T-cell (primary cell): ENCODE data around the gene PRRC2A. TPM values are rescaled to one million over a fixed set of nuclear protein-coding genes. Genes with fewer than 3 reads are reported as not detected.

Source experiments
- ATAC-seq, 4 experiments: fragments of 200-7000 bp in 3 of 4; fragments of 150-1000 bp in 1 of 4; cut with Tn5 transposase; replicated peaks in 1 of 4; 1 replicate in 3 of 4; 2 replicates in 1 of 4; pipeline ENCODE4 v1.10.0; 2021; ENCODE audit warnings: moderate library complexity in 3 of 4, mild to moderate bottlenecking in 2 of 4, moderate number of reproducible peaks in 1 of 4
- CTCF ChIA-PET, 2 donors: fragments of 300-600 bp; sonication (Branson Sonifier 250); formaldehyde crosslinking; loops; one replicate each; lab custom pipeline; 2022; ENCODE audit warnings: antibody characterized with exemption in 2 of 2; lab: Charles Lee
- POLR2A ChIA-PET, 2 donors: fragments of 300-600 bp; sonication (Branson Sonifier 250); formaldehyde crosslinking; loops; one replicate each; lab custom pipeline; 2022; ENCODE audit warnings: antibody characterized with exemption in 2 of 2; lab: Charles Lee
- DNase-seq, 35 experiments: peaks; one replicate each; pipeline versions ENCODE4 v3.0.0 to v3.0.0-alpha.2; 2013 to 2023
- H3K27ac ChIP-seq: one replicate; pipeline ENCODE4 v1.5.1; 2013; ENCODE audit warnings: low read length
- H3K27me3 ChIP-seq, 2 experiments: replicated peaks in 1 of 2; 1 replicate in 1 of 2; 2 replicates in 1 of 2; pipeline versions ENCODE4 v1.6.1 to v1.7.0; 2013; ENCODE audit warnings: low read length in 1 of 2, mixed read lengths in 1 of 2; ENCODE audit not compliant: control insufficient read depth in 2 of 2, insufficient read depth in 2 of 2; ENCODE audit errors: extremely low read depth in 1 of 2
- H3K36me3 ChIP-seq, 2 donors: 1 replicate in 1 of 2; 2 replicates in 1 of 2; pipeline versions ENCODE4 v1.6.1 to v1.7.0; 2013; ENCODE audit warnings: low read length in 1 of 2; ENCODE audit not compliant: control insufficient read depth in 2 of 2, insufficient read depth in 1 of 2; ENCODE audit errors: extremely low read depth in 1 of 2
- H3K4me1 ChIP-seq, 2 experiments: 1 replicate in 1 of 2; 2 replicates in 1 of 2; pipeline versions ENCODE4 v1.6.1 to v1.7.0; 2013; ENCODE audit warnings: low read length in 2 of 2, mixed read lengths in 1 of 2; ENCODE audit not compliant: insufficient read depth in 2 of 2, control insufficient read depth in 1 of 2; ENCODE audit errors: extremely low read depth in 1 of 2
- H3K4me3 ChIP-seq, 2 donors: 1 replicate in 1 of 2; 2 replicates in 1 of 2; pipeline versions ENCODE4 v1.5.1 to v1.7.0; 2013; ENCODE audit warnings: mild to moderate bottlenecking in 2 of 2, low read length in 1 of 2, moderate library complexity in 1 of 2; ENCODE audit not compliant: control insufficient read depth in 1 of 2; ENCODE audit errors: extremely low read depth in 1 of 2
- H3K9me3 ChIP-seq: 2 replicates; pipeline ENCODE4 v1.7.0; 2013
- H3K27ac Mint-ChIP-seq, 2 donors: one replicate each; pipeline ENCODE4 v1.8.0; 2020 to 2021; ENCODE audit warnings: mild to moderate bottlenecking in 2 of 2, mixed read lengths in 2 of 2
- H3K27me3 Mint-ChIP-seq, 2 donors: one replicate each; pipeline ENCODE4 v1.8.0; 2021 to 2022; ENCODE audit warnings: mixed read lengths in 2 of 2
- H3K36me3 Mint-ChIP-seq: one replicate; pipeline ENCODE4 v1.8.0; 2021; ENCODE audit warnings: mixed read lengths
- H3K4me1 Mint-ChIP-seq, 3 donors: one replicate each; pipeline ENCODE4 v1.8.0; 2020 to 2022; ENCODE audit warnings: mixed read lengths in 3 of 3, mild to moderate bottlenecking in 1 of 3
- H3K4me3 Mint-ChIP-seq, 3 donors: one replicate each; pipeline ENCODE4 v1.8.0; 2020 to 2022; ENCODE audit warnings: mild to moderate bottlenecking in 3 of 3, mixed read lengths in 3 of 3, moderate library complexity in 3 of 3
- H3K9me3 Mint-ChIP-seq, 3 donors: one replicate each; pipeline ENCODE4 v1.8.0; 2020 to 2022; ENCODE audit warnings: mixed read lengths in 3 of 3
- WGBS: methylation state at CpG from one replicate; pipeline ENCODE4 v1.1.5; 2013; ENCODE audit warnings: missing lambda C conversion rate; ENCODE audit not compliant: insufficient coverage; 5-methylcytosine and 5-hydroxymethylcytosine counted together
- total RNA-seq, 35 experiments: library from RNA in 6 of 35; stranded (reverse) in 6 of 35; fragments of 120-200 nt in 1 of 35; gene quantifications; one replicate each; pipeline versions ENCODE4 v1.2.1 to v1.2.4 and lab custom pipeline; 2013 to 2026

The PRRC2A gene
- total RNA-seq, 5 donors from 2014 or later (not counting 1 experiment from before 2014, with no cell fraction given) = 222 to 246 (median 230) TPM

- WGBS = 0% methylated on average over 1 of the region's 3 CpGs
- H3K27ac ChIP-seq = peak within 1 kb of the TSS; percentile 92
- Mint-ChIP-seq H3K27me3 (no peaks in the 10 kb centered on the region), H3K36me3 (peaks cover 29% of the 10 kb centered on the region), H3K9me3 (no peaks in the 10 kb centered on the region), H3K4me3 (peak within 1 kb of the TSS; percentile 97 to 100 (median 99)), H3K4me1 (peaks cover 75 to 83% (median 81%) of the 10 kb centered on the region in 3 donors), H3K27ac (peak within 1 kb of the TSS; percentile 94 to 98)
- H3K36me3 ChIP-seq = peaks cover 0 to 17% of the 10 kb centered on the region in 2 donors
- ChIA-PET POLR2A (interaction anchor here (0.6 to 1.6 kb wide), 4 partner anchors 11 to 19 kb away, joined by 3 to 6 read pairs (median 3); partner anchors contain the start of gene NCR3 (in 1 of the 2)), CTCF (interaction anchor here (0.6 to 8.3 kb wide), 13 partner anchors 7 to 292 kb away, joined by 3 to 167 read pairs (median 5); partner anchors contain the start of genes NCR3 (in 1 of the 2), NFKBIL1 (in 1 of the 2) and TNF (in 1 of the 2))
- no peaks in the 10 kb centered on the region for H3K9me3 ChIP-seq
- peak within 1 kb of the TSS; percentile 86 to 99 for H3K4me3 ChIP-seq
- peak; percentile 66 to 76 (median 70) for ATAC-seq
- no peaks in the 10 kb centered on the region for H3K27me3 ChIP-seq
- peaks cover 43 to 90% of the 10 kb centered on the region in 2 experiments for H3K4me1 ChIP-seq
- DNase-seq = peak; percentile 53 to 87 (median 77)
Observed at GRCh38 chr6:31582230-31582643, 38.3 kb upstream of the PRRC2A start, which contains the start of gene LTB. Gene LTB (minus strand): TSS chr6:31582424. CDS start chr6:31582417, 7 bp downstream.

DNA sequence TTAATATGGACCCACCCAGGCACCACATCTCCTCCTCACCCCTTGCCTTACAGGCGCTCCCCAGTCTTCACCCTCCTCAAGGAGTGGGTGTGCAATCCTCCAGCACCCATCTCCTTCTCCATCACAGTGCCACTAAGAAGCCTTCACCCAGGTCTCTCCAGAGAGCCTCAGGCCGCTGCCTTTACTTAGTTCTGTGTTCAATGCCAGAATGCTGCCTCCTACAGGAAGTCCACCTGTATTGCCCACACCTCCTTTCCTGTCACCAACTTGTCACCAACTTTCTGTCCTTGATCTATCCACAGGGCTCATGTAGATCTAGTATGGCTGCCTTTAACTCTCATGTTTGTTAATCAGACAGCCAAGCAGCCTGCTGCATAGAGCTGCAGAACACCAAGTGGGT lies 35.0 kb upstream of the PRRC2A start:
- H3K4me1 Mint-ChIP-seq = peaks cover 74 to 78% (median 76%) of the 10 kb centered on the region in 3 donors
- ChIA-PET CTCF (interaction anchor here in 1 of 2 donors (1.0 to 8.3 kb wide), 4 partner anchors 9 to 35 kb away, joined by 5 to 167 read pairs (median 18); partner anchors contain the start of gene NCR3), POLR2A (interaction anchor here in 1 of 2 donors (0.8 kb wide), 1 partner anchor 10 kb away, joined by 4 read pairs; the partner anchor contains the start of gene TNF)
- no peaks in the 10 kb centered on the region for H3K9me3 Mint-ChIP-seq
- H3K36me3 Mint-ChIP-seq = peaks cover 14% of the 10 kb centered on the region
- H3K27ac ChIP-seq = peak overlapping the region; percentile 86
- H3K27me3 ChIP-seq = no peaks in the 10 kb centered on the region
- peak overlapping the region; percentile 94 to 98 for H3K27ac Mint-ChIP-seq
- H3K27me3 Mint-ChIP-seq = no peaks in the 10 kb centered on the region
- 65% methylated on average over 2 of the region's 2 CpGs for WGBS
- peaks cover 47 to 85% of the 10 kb centered on the region in 2 experiments for H3K4me1 ChIP-seq
- H3K4me3 ChIP-seq = peak overlapping the region in 1 of 2 donors; percentile 22
- H3K4me3 Mint-ChIP-seq = peak overlapping the region; percentile 13 to 97 (median 40)
- H3K9me3 ChIP-seq = no peaks in the 10 kb centered on the region
- H3K36me3 ChIP-seq = no peaks in the 10 kb centered on the region
- ATAC-seq (peak in 1 of 4 experiments; percentile 8), DNase-seq (peak in 15 of 35 experiments; percentile 25 to 74 (median 44))

DNA sequence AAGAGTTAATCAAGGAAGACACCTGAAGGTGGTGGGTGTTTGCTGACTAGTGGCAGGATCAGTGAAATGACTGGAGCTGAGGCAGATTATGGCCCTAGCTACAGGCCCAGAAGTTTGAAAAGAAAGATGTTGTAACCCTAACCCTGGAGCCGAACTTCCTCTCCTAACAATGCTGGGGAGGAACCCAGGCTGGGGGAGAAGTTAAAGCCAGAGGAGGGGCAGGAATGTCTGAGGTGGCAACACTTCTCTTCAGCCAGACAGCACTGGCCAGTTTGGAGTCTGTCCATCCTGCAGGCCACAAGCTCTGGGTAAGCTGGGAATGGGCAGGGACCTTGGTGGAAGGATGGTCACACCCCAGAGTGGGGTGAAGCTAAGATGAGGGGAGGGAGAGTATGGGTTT lies 34.5 kb upstream of the PRRC2A start, which contains the start of gene LST1:
Gene LST1, plus strand, starts transcription at position 270 of the 400 bp plus-strand sequence. CDS start 1,023 bp downstream, outside the sequence.
- H3K9me3 ChIP-seq = no peaks in the 10 kb centered on the region
- H3K27ac ChIP-seq = peak within 1 kb of the TSS; percentile 86
- DNase-seq (no peak), ATAC-seq (no peak)
- H3K36me3 ChIP-seq = no peaks in the 10 kb centered on the region
- Mint-ChIP-seq H3K9me3 (no peaks in the 10 kb centered on the region), H3K36me3 (peaks cover 10% of the 10 kb centered on the region), H3K4me3 (peak within 1 kb of the TSS; percentile 44 to 97 (median 66)), H3K27ac (peak within 1 kb of the TSS; percentile 94 to 98), H3K27me3 (no peaks in the 10 kb centered on the region), H3K4me1 (peaks cover 71 to 81% (median 77%) of the 10 kb centered on the region in 3 donors)
- peaks cover 47 to 83% of the 10 kb centered on the region in 2 experiments for H3K4me1 ChIP-seq
- POLR2A ChIA-PET = interaction anchor here (0.6 to 0.8 kb wide), 2 partner anchors 11 to 1374 kb away, joined by 4 to 5 read pairs; partner anchors contain the start of gene TNF (in 1 of the 2)
- H3K27me3 ChIP-seq = no peaks in the 10 kb centered on the region
- no CpG with 5 or more reads among the region's 1 CpG for WGBS
- CTCF ChIA-PET = interaction anchor here in 1 of 2 donors (1.0 to 8.3 kb wide), 6 partner anchors 9 to 35 kb away, joined by 5 to 167 read pairs (median 6); partner anchors contain the start of genes NCR3 and TNF
- peak within 1 kb of the TSS; percentile 22 to 36 for H3K4me3 ChIP-seq

GRCh38 chr6:31586599-31587281 lies 33.8 kb upstream of the PRRC2A start:
- Histone ChIP-seq H3K4me3 (peak overlapping the region; percentile 22 to 36), H3K9me3 (no peaks in the 10 kb centered on the region)

DNA sequence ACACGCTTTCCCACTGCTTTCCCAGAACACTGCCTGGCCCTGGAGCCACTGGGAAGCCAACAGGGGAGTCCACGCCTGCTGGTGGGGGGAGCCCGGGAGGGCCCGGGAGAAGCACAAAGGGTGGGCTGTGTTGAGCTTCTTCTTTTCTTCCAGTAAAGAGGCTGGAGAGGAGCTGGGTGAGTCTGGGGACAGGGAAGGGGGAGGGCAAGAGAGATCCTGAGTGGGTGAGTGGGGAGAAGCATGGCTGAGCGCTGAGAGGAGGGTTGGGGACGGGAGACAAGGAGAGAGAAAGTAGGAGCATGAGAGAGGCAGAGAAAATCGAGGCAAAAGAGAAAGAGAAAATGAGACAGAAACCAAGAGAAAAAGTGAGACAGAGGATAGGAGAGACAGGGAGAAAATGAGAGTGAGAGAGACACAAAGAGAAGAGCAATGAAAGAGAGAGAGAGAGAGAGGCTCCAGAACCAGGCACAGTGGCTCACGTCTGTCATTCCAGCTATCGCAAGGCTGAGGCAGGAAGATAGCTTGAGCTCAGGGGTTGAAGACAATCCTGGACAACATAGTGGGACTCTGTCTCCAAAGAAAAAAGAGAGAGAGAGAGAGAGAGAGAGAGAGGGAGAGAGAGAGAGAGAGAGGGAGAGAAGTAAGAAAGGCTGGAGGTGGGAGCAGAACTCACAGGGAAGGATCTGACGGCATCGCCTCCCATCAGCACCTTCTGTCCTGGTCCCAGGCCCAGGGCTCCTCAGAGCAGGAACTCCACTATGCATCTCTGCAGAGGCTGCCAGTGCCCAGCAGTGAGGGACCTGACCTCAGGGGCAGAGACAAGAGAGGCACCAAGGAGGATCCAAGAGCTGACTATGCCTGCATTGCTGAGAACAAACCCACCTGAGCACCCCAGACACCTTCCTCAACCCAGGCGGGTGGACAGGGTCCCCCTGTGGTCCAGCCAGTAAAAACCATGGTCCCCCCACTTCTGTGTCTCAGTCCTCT lies 32.4 kb upstream of the PRRC2A start:
- Histone ChIP-seq H3K27me3 (no peaks in the 10 kb centered on the region), H3K9me3 (no peaks in the 10 kb centered on the region), H3K4me3 (no peak overlapping the region), H3K4me1 (peaks cover 55 to 80% of the 10 kb centered on the region in 2 experiments), H3K36me3 (no peaks in the 10 kb centered on the region), H3K27ac (peak overlapping the region; percentile 86)
- H3K36me3 Mint-ChIP-seq = no peaks in the 10 kb centered on the region
- peak overlapping the region; percentile 47 to 97 (median 60) for H3K4me3 Mint-ChIP-seq
- no peaks in the 10 kb centered on the region for H3K27me3 Mint-ChIP-seq
- H3K27ac Mint-ChIP-seq = peak overlapping the region; percentile 94 to 98
- no peaks in the 10 kb centered on the region for H3K9me3 Mint-ChIP-seq
- ATAC-seq = no peak
- CTCF ChIA-PET = interaction anchor here (1.1 to 3.0 kb wide), 6 partner anchors 10 to 37 kb away, joined by 3 to 13 read pairs (median 5); partner anchors contain the start of gene TNF (in 1 of the 2)
- H3K4me1 Mint-ChIP-seq = peaks cover 67 to 89% (median 83%) of the 10 kb centered on the region in 3 donors
- WGBS = 28% methylated on average over 10 of the region's 12 CpGs
- POLR2A ChIA-PET = interaction anchor here (0.6 to 1.3 kb wide), 4 partner anchors 12 to 237 kb away, joined by 3 to 4 read pairs (median 3); partner anchors contain the start of gene TNF (in 1 of the 2)
- no peak for DNase-seq

More at GRCh38 chr6:31586599-31587281, 33.8 kb upstream of the PRRC2A start:
- ATAC-seq (peak; percentile 35 to 44 (median 40)), DNase-seq (peak in 15 of 35 experiments; percentile 22 to 57 (median 36))
- POLR2A ChIA-PET = interaction anchor here in 1 of 2 donors (0.6 kb wide), 1 partner anchor 1374 kb away, joined by 5 read pairs; no protein-coding TSS in a partner anchor
- Mint-ChIP-seq H3K36me3 (peaks cover 3% of the 10 kb centered on the region), H3K9me3 (no peaks in the 10 kb centered on the region), H3K27me3 (no peaks in the 10 kb centered on the region), H3K4me1 (peaks cover 67 to 86% (median 79%) of the 10 kb centered on the region in 3 donors), H3K4me3 (peak overlapping the region; percentile 44 to 97 (median 66)), H3K27ac (peak overlapping the region; percentile 94 to 98)
- CTCF ChIA-PET = interaction anchor here (0.5 to 8.3 kb wide), 9 partner anchors 9 to 212 kb away, joined by 3 to 167 read pairs (median 6); partner anchors contain the start of genes NCR3 (in 1 of the 2) and TNF (in 1 of the 2)
- Histone ChIP-seq H3K27ac (peak overlapping the region; percentile 86), H3K27me3 (no peaks in the 10 kb centered on the region), H3K4me1 (peaks cover 47 to 82% of the 10 kb centered on the region in 2 experiments), H3K36me3 (no peaks in the 10 kb centered on the region)
- WGBS = 32% methylated on average over 6 of the region's 9 CpGs
